ENCODE measurements around the gene TRAK2.

TRAK2 gene

GRCh38 chr2:201361078-201361733, 90.1 kb downstream of the TRAK2 start:
- DNase-seq (ENCODE audit: low spot score): no peak

DNA sequence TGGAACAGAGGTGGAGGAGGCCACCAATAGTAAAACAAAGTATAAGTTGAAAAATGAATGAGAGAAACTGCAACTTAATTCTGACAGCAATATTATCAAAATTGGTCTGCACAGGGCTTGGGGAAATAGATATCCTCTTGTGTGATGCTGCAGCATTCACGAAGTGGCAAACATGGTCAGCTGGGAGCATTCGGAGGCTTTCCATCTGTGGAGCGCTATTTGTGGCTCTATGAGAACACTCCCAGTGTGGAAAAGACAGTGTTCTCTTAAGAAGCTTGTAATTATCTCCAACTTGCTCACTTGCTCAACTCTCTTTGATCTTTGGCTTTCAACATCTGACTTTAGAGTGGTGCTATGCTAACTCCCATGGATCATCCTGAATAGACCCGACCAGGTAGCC, 91.0 kb downstream of the TRAK2 start:
- no peak for DNase-seq (ENCODE audit: low spot score)

- peak; percentile 35 for DNase-seq (ENCODE audit: low spot score)
Measured at GRCh38 chr2:201358684-201359083, 92.6 kb downstream of the TRAK2 start.

DNA sequence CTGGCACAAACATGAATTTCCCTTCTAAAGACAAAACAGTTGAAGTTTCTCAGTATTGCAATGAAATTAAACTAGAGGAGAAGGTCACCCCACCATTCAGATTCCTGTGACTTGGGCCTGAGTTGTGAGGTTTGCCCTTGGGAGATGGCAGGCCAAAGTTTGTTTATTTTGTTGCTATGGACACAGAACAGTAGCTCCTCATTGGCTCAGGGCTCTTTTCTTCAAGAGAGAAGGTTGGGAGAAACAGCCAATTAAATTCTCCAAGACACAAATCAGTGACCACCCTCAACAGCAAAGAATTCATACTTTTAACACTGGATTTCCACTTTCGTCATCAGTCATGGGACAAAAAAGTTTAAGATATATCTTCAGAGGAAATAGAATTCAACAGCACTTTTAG, 94.0 kb downstream of the TRAK2 start, which contains the start of gene FLACC1:
Gene FLACC1, minus strand, starts transcription at position 125 of the 400 bp plus-strand sequence. CDS start 5,941 bp downstream, outside the sequence.
- peak; percentile 87 for DNase-seq (ENCODE audit: low spot score)

DNA sequence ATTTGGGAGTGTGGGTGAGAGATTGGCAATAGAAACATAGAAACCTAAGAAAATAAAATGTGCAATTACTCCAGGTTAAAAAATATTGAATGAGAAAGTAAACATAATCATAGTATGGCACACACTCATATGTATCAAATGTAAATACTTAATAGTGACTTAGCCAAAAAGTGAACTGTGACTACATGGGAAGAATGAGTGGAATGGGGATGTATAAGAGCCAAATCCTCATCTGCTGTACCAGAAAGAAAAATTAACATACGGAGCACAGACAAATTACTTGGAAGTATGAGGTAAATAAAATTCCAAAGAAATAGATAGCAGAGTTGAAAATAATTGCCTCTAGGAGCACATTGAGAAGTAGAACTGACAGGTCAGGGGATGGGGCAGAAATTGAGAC, 98.1 kb downstream of the TRAK2 start:
- DNase-seq (ENCODE audit: low spot score): no peak

DNA sequence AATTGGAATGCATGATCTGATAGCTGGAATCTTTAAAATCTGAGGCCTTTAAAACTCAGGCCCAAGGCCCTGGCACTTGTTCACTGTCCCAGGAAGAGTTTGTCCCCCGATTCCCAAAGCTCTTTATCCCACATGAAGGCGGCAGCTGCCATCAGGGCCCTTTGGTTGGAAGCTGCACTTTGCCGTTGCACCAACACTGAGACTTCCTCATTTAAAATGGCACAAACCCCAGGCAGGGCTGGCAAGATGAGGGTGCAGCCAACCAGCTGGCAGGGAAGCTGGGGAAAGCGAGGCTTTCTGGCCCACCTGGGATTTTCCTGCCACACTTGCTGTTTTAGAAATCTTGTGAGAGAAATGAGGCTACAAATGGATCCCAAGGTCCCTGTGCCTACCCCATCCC, 100.4 kb downstream of the TRAK2 start:
- DNase-seq (ENCODE audit: low spot score): no peak

- DNase-seq (ENCODE audit: low spot score): no peak
Measured at GRCh38 chr2:201349601-201350000, 101.7 kb downstream of the TRAK2 start.

- no peak for DNase-seq (ENCODE audit: low spot score)
Measured at GRCh38 chr2:201348758-201349157, 102.5 kb downstream of the TRAK2 start.

DNA sequence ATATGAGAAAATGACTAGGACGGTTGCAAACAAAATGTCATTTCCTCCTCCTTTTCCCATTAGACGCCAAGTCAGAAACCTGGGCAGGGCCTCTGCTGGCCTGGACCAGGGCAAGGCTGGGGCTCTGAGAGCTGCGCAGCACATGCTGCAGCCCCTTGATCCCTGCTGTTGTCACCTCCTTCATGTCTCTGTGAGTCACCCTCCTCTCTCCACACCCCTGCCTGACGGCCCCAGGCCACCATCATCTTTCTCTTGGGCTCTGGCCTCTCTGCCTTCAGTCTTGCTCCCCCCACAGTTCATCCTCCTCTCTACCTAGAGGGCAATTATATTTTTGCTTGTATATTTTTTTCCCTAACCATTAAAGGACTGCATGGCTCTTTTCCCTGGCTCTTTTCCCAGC, 104.1 kb downstream of the TRAK2 start:
- no peak for DNase-seq (ENCODE audit: low spot score)

- DNase-seq (ENCODE audit: low spot score): no peak
Measured at GRCh38 chr2:201345625-201346213, 105.5 kb downstream of the TRAK2 start.

DNA sequence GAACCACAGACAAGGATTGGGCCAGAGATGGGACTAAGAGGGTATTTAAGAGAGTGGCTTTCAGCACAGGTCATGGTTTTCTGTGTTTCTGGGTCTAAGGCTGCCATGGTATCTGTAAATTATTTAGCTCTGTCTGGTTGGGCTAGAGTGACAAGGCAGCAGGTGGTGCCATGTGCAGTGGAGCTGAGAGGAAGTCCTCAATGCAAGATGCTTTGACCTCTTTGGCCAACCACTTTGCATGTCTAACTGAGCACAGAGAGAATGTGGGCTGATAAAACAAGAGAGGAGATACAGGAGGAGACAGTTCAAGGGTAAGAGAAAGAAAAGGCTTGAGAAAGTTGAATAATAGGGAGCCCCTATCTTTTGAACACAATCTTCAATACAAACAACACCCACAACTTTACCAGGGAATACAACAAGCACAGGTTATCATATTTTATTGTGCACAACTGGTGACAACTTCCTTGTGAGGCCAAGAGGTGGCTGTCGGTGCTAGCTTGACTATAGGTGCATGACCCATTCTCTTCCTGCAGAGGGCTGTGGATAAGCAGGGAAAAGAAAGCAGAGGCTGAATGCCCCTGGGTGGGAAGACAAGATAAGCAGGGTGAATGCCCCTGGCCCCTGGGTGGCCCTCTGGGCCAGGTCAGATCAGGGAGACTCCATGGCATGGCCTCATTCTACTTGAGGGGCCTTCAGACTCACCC, 106.4 kb downstream of the TRAK2 start:
- no peak for DNase-seq (ENCODE audit: low spot score)

DNA sequence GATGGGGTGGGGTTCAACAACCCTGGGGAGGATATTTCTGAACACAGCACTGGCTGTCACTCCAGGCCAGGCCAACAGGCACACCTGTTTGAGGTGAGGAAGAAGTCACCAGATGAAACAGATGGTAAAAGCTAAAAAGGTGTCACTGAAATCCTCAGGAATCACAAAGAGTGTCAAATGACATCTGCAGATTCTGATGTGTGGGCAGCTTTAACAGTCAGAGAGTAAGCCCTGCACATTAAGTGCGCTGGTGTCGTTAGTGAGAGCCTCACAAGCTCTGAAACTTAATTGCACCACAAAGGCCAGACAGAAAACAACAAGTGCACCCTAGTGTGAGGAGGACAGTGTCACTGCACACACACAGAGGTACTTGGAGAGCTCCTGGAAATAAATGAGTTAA, 107.7 kb downstream of the TRAK2 start:
- no peak for DNase-seq (ENCODE audit: low spot score)

GRCh38 chr2:201342923-201343322, 108.3 kb downstream of the TRAK2 start:
- DNase-seq (ENCODE audit: low spot score): no peak

- no peak for DNase-seq (ENCODE audit: low spot score)
Measured at GRCh38 chr2:201329409-201329808, 121.8 kb downstream of the TRAK2 start.

- no peak for DNase-seq (ENCODE audit: low spot score)
Measured at GRCh38 chr2:201327678-201328077, 123.6 kb downstream of the TRAK2 start.
